ENCODE results near the gene KCNJ6. TPM values are rescaled to one million over a fixed set of nuclear protein-coding genes. Genes with fewer than 3 reads are reported as not detected.

The KCNJ6 gene
- total and polyA plus RNA-seq, 4 donors: 0.01 TPM; not detected in 3

DNA sequence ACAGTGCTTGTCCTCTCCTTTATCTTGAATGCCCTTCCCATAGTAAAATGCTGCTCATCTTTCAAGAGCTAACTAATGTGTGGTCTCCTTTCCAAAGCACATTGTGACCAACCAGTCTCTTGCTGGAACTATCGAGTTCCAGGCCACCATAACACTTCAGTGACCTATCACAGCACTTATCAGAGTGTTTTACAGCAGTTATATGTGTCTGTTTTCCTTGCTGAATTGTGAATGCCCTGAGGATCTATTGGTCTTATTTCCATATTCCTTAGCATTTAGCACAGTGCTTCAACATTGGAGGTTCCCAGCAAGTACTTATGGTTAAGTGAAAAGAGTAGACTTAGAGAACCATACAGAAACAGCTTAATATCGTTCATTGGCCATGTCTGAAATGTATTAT is 285.4 kb downstream of the KCNJ6 start:
- WGBS: 93% methylated on average over 2 of the region's 2 CpGs
- H3K27me3 ChIP-seq (ENCODE audit: control insufficient read depth in 4 of 4, insufficient read depth in 4 of 4, low read length in 3 of 4): no peaks in the 10 kb centered on the region
- no peak overlapping the region for H3K9ac ChIP-seq (ENCODE audit: low read depth in 1 of 2, low read length in 2 of 2)
- no peak overlapping the region for H3K27ac ChIP-seq (ENCODE audit: low read depth in 1 of 2, low read length in 2 of 2)
- DNase-seq (ENCODE audit: low spot score): no peak
- TF ChIP-seq YY1 (IDR thresholded peaks at IDR 0.05) (no peak), FOXA2 (IDR thresholded peaks at IDR 0.05) (no peak), HNF4A (conservative IDR thresholded peaks at IDR 0.05) (no peak), NR2F2 (IDR thresholded peaks at IDR 0.05) (no peak), RXRA (IDR thresholded peaks at IDR 0.05) (no peak), HNF4G (IDR thresholded peaks at IDR 0.05) (no peak)
- TF ChIP-seq, protein P1, sequence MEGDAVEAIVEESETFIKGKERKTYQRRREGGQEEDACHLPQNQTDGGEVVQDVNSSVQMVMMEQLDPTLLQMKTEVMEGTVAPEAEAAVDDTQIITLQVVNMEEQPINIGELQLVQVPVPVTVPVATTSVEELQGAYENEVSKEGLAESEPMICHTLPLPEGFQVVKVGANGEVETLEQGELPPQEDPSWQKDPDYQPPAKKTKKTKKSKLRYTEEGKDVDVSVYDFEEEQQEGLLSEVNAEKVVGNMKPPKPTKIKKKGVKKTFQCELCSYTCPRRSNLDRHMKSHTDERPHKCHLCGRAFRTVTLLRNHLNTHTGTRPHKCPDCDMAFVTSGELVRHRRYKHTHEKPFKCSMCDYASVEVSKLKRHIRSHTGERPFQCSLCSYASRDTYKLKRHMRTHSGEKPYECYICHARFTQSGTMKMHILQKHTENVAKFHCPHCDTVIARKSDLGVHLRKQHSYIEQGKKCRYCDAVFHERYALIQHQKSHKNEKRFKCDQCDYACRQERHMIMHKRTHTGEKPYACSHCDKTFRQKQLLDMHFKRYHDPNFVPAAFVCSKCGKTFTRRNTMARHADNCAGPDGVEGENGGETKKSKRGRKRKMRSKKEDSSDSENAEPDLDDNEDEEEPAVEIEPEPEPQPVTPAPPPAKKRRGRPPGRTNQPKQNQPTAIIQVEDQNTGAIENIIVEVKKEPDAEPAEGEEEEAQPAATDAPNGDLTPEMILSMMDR (IDR thresholded peaks at IDR 0.05; ENCODE audit: low read depth, low read length, missing input control): no peak
- TF ChIP-seq, protein P2, sequence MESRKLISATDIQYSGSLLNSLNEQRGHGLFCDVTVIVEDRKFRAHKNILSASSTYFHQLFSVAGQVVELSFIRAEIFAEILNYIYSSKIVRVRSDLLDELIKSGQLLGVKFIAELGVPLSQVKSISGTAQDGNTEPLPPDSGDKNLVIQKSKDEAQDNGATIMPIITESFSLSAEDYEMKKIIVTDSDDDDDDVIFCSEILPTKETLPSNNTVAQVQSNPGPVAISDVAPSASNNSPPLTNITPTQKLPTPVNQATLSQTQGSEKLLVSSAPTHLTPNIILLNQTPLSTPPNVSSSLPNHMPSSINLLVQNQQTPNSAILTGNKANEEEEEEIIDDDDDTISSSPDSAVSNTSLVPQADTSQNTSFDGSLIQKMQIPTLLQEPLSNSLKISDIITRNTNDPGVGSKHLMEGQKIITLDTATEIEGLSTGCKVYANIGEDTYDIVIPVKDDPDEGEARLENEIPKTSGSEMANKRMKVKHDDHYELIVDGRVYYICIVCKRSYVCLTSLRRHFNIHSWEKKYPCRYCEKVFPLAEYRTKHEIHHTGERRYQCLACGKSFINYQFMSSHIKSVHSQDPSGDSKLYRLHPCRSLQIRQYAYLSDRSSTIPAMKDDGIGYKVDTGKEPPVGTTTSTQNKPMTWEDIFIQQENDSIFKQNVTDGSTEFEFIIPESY (IDR thresholded peaks at IDR 0.05): no peak
- H3K4me1 ChIP-seq (ENCODE audit: control insufficient read depth in 4 of 4, insufficient read depth in 4 of 4, low read length in 3 of 4): peaks cover 3 to 22% (median 13%) of the 10 kb centered on the region in 4 donors
- no peak overlapping the region for H3K4me3 ChIP-seq (ENCODE audit: low read depth in 1 of 3, low read length in 3 of 3)
- H3K9me3 ChIP-seq (ENCODE audit: control insufficient read depth in 4 of 4, low read length in 3 of 4): no peaks in the 10 kb centered on the region
- no peaks in the 10 kb centered on the region for H3K36me3 ChIP-seq (ENCODE audit: control insufficient read depth in 4 of 4, insufficient read depth in 3 of 4, low read depth in 1 of 4, low read length in 3 of 4)

- H3K36me3 ChIP-seq (ENCODE audit: control insufficient read depth in 4 of 4, insufficient read depth in 3 of 4, low read depth in 1 of 4, low read length in 3 of 4): no peaks in the 10 kb centered on the region
- TF ChIP-seq NR2F2 (IDR thresholded peaks at IDR 0.05): no peak
- TF ChIP-seq SP1 (IDR thresholded peaks at IDR 0.05): no peak
- TF ChIP-seq HNF4A (conservative IDR thresholded peaks at IDR 0.05): no peak
- TF ChIP-seq, protein P3, sequence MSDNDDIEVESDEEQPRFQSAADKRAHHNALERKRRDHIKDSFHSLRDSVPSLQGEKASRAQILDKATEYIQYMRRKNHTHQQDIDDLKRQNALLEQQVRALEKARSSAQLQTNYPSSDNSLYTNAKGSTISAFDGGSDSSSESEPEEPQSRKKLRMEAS (IDR thresholded peaks at IDR 0.05): no peak
- TF ChIP-seq YY1 (IDR thresholded peaks at IDR 0.05): no peak
- TF ChIP-seq EGR1 (IDR thresholded peaks at IDR 0.05; ENCODE audit: low read depth in 2 of 2): no peak
- TF ChIP-seq FOXA1 (IDR thresholded peaks at IDR 0.05): no peak
- no peak for TF ChIP-seq ATF3 (IDR thresholded peaks at IDR 0.05)
- TF ChIP-seq JUND (IDR thresholded peaks at IDR 0.05): no peak
- H3K4me3 ChIP-seq (ENCODE audit: low read depth in 1 of 3, low read length in 3 of 3): no peak overlapping the region
- 98% methylated on average over 3 of the region's 3 CpGs for WGBS
- no peak for DNase-seq (ENCODE audit: low spot score)
- no peak overlapping the region for H3K9ac ChIP-seq (ENCODE audit: low read depth in 1 of 2, low read length in 2 of 2)
- no peaks in the 10 kb centered on the region for H3K27me3 ChIP-seq (ENCODE audit: control insufficient read depth in 4 of 4, insufficient read depth in 4 of 4, low read length in 3 of 4)
- no peak overlapping the region for H3K27ac ChIP-seq (ENCODE audit: low read depth in 1 of 2, low read length in 2 of 2)
- H3K4me1 ChIP-seq (ENCODE audit: control insufficient read depth in 4 of 4, insufficient read depth in 4 of 4, low read length in 3 of 4): peaks cover 3 to 22% (median 13%) of the 10 kb centered on the region in 4 donors
- H3K9me3 ChIP-seq (ENCODE audit: control insufficient read depth in 4 of 4, low read length in 3 of 4): no peaks in the 10 kb centered on the region
Measured at GRCh38 chr21:37628362-37628761, 287.9 kb downstream of the KCNJ6 start.

- no peak overlapping the region for H3K9ac ChIP-seq (ENCODE audit: low read depth in 1 of 2, low read length in 2 of 2)
- peaks cover 3 to 22% (median 13%) of the 10 kb centered on the region in 4 donors for H3K4me1 ChIP-seq (ENCODE audit: control insufficient read depth in 4 of 4, insufficient read depth in 4 of 4, low read length in 3 of 4)
- DNase-seq (ENCODE audit: low spot score): no peak
- no peak overlapping the region for H3K4me3 ChIP-seq (ENCODE audit: low read depth in 1 of 3, low read length in 3 of 3)
- H3K27me3 ChIP-seq (ENCODE audit: control insufficient read depth in 4 of 4, insufficient read depth in 4 of 4, low read length in 3 of 4): no peaks in the 10 kb centered on the region
- H3K36me3 ChIP-seq (ENCODE audit: control insufficient read depth in 4 of 4, insufficient read depth in 3 of 4, low read depth in 1 of 4, low read length in 3 of 4): no peaks in the 10 kb centered on the region
- 89% methylated on average over 2 of the region's 2 CpGs for WGBS
- no peaks in the 10 kb centered on the region for H3K9me3 ChIP-seq (ENCODE audit: control insufficient read depth in 4 of 4, low read length in 3 of 4)
- H3K27ac ChIP-seq (ENCODE audit: low read depth in 1 of 2, low read length in 2 of 2): peak overlapping the region; percentile 53 to 87
- TF ChIP-seq, protein P2 (IDR thresholded peaks at IDR 0.05): no peak
- no peak for TF ChIP-seq FOXA2 (IDR thresholded peaks at IDR 0.05)
Measured at GRCh38 chr21:37627561-37627960, 288.7 kb downstream of the KCNJ6 start.

Measured in liver (tissue), 9 donors.